Adrenal gland (tissue), 5 donors: ENCODE results near the gene DLG2.

Experiments
- CTCF ChIP-seq, 6 experiments: fragments of 450-650 bp in 4 of 6; fragments of 200-600 bp in 2 of 6; sonication (generic) in 1 of 6; IDR thresholded peaks; 1 replicate in 5 of 6; 2 replicates in 1 of 6; pipeline versions ENCODE4 v1.5.1 to v1.8.0; 2016 to 2021; ENCODE audit warnings: antibody characterized with exemption in 6 of 6, mild to moderate bottlenecking in 2 of 6, moderate library complexity in 1 of 6
- POLR2A ChIP-seq, 2 donors: fragments of 450-650 bp; IDR thresholded peaks; one replicate each; pipeline ENCODE4 v1.6.1; 2017; ENCODE audit warnings: antibody characterized with exemption in 2 of 2, mild to moderate bottlenecking in 2 of 2, moderate library complexity in 1 of 2
- donor health status: DM: no; HTN: no; CAD: no.

GRCh38 chr11:85379066-85379465 lies 248.1 kb downstream of the DLG2 start:
- TF ChIP-seq CTCF (IDR thresholded peaks at IDR 0.05), result no peak
- no peak for TF ChIP-seq POLR2A (IDR thresholded peaks at IDR 0.05)
